Stimulated activated naive CD8-positive, alpha-beta T cell treated with anti-CD3 and anti-CD28 coated beads, Interleukin-15, Interleukin-2, amounts not matched to agents 100 U/mL and 50 U/mL, for 24 hours (primary cell): Measurements from ENCODE around the gene CEP70.
"Not testable (repeated sequence)": the region's sequence is repeated elsewhere in the genome, so short reads cannot be mapped to it uniquely, and the experiment has no call there.

ENCODE experiments used
- ATAC-seq: fragments of 150-1000 bp; cut with Tn5 transposase; one replicate; pipeline ENCODE4 v1.10.0; 2021
- DNase-seq: peaks from one replicate; pipeline ENCODE4 v3.0.0; 2021

Gene CEP70

GRCh38 chr3:138594150-138594934, at the start of gene CEP70:
CEP70 (minus strand) TSS chr3:138594260; CDS start chr3:138572927, 21,333 bp downstream.
- ATAC-seq: peak; percentile 96
- peak; percentile 93 for DNase-seq

- DNase-seq (no peak), ATAC-seq (no peak)
Measured at GRCh38 chr3:138642927-138643253, 48.8 kb upstream of the CEP70 start.

- ATAC-seq (no peak), DNase-seq (no peak)
Measured at GRCh38 chr3:138642226-138642926, 48.3 kb upstream of the CEP70 start.

GRCh38 chr3:138640537-138640936, 46.5 kb upstream of the CEP70 start:
- ATAC-seq: no peak
- DNase-seq: no peak

- DNase-seq (no peak), ATAC-seq (no peak)
Measured at GRCh38 chr3:138638641-138639040, 44.6 kb upstream of the CEP70 start.

GRCh38 chr3:138629526-138629925, 35.5 kb upstream of the CEP70 start:
- no peak for DNase-seq
- no peak for ATAC-seq

GRCh38 chr3:138625707-138626365, 31.8 kb upstream of the CEP70 start:
- no peak for DNase-seq
- ATAC-seq: no peak

GRCh38 chr3:138624518-138624917, 30.5 kb upstream of the CEP70 start:
- ATAC-seq: no peak
- no peak for DNase-seq

GRCh38 chr3:138620431-138620830, 26.4 kb upstream of the CEP70 start:
- DNase-seq (no peak), ATAC-seq (no peak)

- DNase-seq (no peak), ATAC-seq (no peak)
Measured at GRCh38 chr3:138615462-138615861, 21.4 kb upstream of the CEP70 start.

- no peak for DNase-seq
- ATAC-seq: no peak
Measured at GRCh38 chr3:138609898-138610266, 15.8 kb upstream of the CEP70 start.

- DNase-seq: peak; percentile 67
- ATAC-seq: peak; percentile 83
Measured at GRCh38 chr3:138608322-138609135, 14.5 kb upstream of the CEP70 start, which contains the start of gene FAIM. FAIM (plus strand) TSS chr3:138608771; CDS start chr3:138619727, 10,956 bp downstream.

GRCh38 chr3:138604106-138604595, 10.1 kb upstream of the CEP70 start:
- not testable (repeated sequence) for DNase-seq, ATAC-seq

GRCh38 chr3:138601661-138602060, 7.6 kb upstream of the CEP70 start:
- not testable (repeated sequence) for DNase-seq, ATAC-seq

GRCh38 chr3:138600100-138600745, 6.2 kb upstream of the CEP70 start:
- no peak for ATAC-seq
- DNase-seq: no peak

GRCh38 chr3:138598534-138598933, 4.5 kb upstream of the CEP70 start:
- DNase-seq: no peak
- ATAC-seq: no peak

GRCh38 chr3:138597186-138597976, 3.3 kb upstream of the CEP70 start:
- DNase-seq: not testable (repeated sequence)

GRCh38 chr3:138594935-138595610, 1.0 kb upstream of the CEP70 start:
- ATAC-seq: no peak
- no peak for DNase-seq

More at GRCh38 chr3:138597186-138597976, 3.3 kb upstream of the CEP70 start:
- not testable (repeated sequence) for ATAC-seq

GRCh38 chr3:138593488-138594149, 441 bp downstream of the CEP70 start:
- no peak for ATAC-seq
- no peak for DNase-seq
